ENCODE data around the gene PPP1R7. TPM values are rescaled to one million over a fixed set of nuclear protein-coding genes. Genes with fewer than 3 reads are reported as not detected.

Gene PPP1R7
- total and polyA plus RNA-seq, 9 of the 15 experiments (the other 6 are each of a cell fraction or from before 2014, with no cell fraction given), result 37.5 to 75.0 (median 50.5) TPM

DNA sequence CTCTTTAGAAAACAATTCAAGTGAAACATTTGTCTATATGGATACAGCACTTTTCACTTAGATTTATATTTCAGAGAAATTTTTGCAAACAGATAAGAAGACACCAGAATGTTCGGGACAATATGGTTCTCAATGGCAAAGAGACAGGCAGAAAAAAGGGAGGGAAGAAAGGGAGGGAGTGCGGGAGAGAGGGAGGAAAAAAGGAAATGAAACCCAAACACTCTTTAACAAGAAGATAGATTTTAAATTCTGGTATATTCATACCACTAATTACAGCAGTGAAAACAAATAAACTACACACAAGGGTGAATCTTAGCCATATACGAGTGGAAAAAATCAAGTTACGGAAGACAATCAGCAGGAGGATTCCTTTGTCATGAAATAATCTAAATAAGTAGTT, 4.0 kb upstream of the PPP1R7 start:
- CTCF ChIA-PET (ENCODE audit: low intra/inter-chr PET ratio), result no interaction called here
- TF ChIP-seq, protein P1, sequence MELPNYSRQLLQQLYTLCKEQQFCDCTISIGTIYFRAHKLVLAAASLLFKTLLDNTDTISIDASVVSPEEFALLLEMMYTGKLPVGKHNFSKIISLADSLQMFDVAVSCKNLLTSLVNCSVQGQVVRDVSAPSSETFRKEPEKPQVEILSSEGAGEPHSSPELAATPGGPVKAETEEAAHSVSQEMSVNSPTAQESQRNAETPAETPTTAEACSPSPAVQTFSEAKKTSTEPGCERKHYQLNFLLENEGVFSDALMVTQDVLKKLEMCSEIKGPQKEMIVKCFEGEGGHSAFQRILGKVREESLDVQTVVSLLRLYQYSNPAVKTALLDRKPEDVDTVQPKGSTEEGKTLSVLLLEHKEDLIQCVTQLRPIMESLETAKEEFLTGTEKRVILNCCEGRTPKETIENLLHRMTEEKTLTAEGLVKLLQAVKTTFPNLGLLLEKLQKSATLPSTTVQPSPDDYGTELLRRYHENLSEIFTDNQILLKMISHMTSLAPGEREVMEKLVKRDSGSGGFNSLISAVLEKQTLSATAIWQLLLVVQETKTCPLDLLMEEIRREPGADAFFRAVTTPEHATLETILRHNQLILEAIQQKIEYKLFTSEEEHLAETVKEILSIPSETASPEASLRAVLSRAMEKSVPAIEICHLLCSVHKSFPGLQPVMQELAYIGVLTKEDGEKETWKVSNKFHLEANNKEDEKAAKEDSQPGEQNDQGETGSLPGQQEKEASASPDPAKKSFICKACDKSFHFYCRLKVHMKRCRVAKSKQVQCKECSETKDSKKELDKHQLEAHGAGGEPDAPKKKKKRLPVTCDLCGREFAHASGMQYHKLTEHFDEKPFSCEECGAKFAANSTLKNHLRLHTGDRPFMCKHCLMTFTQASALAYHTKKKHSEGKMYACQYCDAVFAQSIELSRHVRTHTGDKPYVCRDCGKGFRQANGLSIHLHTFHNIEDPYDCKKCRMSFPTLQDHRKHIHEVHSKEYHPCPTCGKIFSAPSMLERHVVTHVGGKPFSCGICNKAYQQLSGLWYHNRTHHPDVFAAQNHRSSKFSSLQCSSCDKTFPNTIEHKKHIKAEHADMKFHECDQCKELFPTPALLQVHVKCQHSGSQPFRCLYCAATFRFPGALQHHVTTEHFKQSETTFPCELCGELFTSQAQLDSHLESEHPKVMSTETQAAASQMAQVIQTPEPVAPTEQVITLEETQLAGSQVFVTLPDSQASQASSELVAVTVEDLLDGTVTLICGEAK (IDR thresholded peaks at IDR 0.05), result no peak
- TF ChIP-seq, protein P1 (CRISPR knock-in tag; IDR thresholded peaks at IDR 0.05), result no peak
- TF ChIP-seq, protein P2, sequence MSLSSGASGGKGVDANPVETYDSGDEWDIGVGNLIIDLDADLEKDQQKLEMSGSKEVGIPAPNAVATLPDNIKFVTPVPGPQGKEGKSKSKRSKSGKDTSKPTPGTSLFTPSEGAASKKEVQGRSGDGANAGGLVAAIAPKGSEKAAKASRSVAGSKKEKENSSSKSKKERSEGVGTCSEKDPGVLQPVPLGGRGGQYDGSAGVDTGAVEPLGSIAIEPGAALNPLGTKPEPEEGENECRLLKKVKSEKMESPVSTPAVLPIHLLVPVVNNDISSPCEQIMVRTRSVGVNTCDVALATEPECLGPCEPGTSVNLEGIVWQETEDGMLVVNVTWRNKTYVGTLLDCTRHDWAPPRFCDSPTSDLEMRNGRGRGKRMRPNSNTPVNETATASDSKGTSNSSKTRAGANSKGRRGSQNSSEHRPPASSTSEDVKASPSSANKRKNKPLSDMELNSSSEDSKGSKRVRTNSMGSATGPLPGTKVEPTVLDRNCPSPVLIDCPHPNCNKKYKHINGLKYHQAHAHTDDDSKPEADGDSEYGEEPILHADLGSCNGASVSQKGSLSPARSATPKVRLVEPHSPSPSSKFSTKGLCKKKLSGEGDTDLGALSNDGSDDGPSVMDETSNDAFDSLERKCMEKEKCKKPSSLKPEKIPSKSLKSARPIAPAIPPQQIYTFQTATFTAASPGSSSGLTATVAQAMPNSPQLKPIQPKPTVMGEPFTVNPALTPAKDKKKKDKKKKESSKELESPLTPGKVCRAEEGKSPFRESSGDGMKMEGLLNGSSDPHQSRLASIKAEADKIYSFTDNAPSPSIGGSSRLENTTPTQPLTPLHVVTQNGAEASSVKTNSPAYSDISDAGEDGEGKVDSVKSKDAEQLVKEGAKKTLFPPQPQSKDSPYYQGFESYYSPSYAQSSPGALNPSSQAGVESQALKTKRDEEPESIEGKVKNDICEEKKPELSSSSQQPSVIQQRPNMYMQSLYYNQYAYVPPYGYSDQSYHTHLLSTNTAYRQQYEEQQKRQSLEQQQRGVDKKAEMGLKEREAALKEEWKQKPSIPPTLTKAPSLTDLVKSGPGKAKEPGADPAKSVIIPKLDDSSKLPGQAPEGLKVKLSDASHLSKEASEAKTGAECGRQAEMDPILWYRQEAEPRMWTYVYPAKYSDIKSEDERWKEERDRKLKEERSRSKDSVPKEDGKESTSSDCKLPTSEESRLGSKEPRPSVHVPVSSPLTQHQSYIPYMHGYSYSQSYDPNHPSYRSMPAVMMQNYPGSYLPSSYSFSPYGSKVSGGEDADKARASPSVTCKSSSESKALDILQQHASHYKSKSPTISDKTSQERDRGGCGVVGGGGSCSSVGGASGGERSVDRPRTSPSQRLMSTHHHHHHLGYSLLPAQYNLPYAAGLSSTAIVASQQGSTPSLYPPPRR (CRISPR knock-in tag; IDR thresholded peaks at IDR 0.05; ENCODE audit: borderline replicate concordance), result no peak
- TF ChIP-seq BRF1 (IDR thresholded peaks at IDR 0.05; ENCODE audit: borderline replicate concordance, extremely low read depth, insufficient read length), result no peak

More for the DNA sequence above, 4.0 kb upstream of the PPP1R7 start:
- 0 out of 3 replicates have a peak, but pooled peaks cover 3% of the 10 kb centered on the region for H3K36me3 ChIP-seq (ENCODE audit: control insufficient read depth, insufficient read depth, low read length)
- H3K9me3 ChIP-seq (replicated peaks; ENCODE audit: control insufficient read depth, insufficient read depth, low read depth, low read length), result no peaks in the 10 kb centered on the region
- H3K4me1 ChIP-seq (replicated peaks in 1 of 2; ENCODE audit: control insufficient read depth in 2 of 2, insufficient read depth in 2 of 2, low read length in 2 of 2), result peaks cover 13 to 24% of the 10 kb centered on the region in 2 experiments; a peak in 4 of 5 replicates
- DNase-seq (ENCODE audit: extremely low read depth in 1 of 4, low spot score in 3 of 4) (no peak), FAIRE-seq (no peak), ATAC-seq (no peak)
- no TSS peak for BruUV-seq (replicated peaks)
- H3K9me1 ChIP-seq (ENCODE audit: control insufficient read depth, insufficient read depth, low read length), result no peaks in the 10 kb centered on the region
- H4K20me1 ChIP-seq (replicated peaks; ENCODE audit: control insufficient read depth, insufficient read depth, low read length), result no peaks in the 10 kb centered on the region
- POLR2A ChIA-PET, result interaction anchor here (0.7 kb wide), 1 partner anchor 63 kb away, joined by 3 read pairs; no protein-coding TSS in a partner anchor
- intact Hi-C loops (cut with micrococcal nuclease) (no loop called here), in situ Hi-C loops (cut with MboI) (no loop called here)
- H3K4me2 ChIP-seq (ENCODE audit: insufficient read depth, low read length), result no peak overlapping the region
- no peak overlapping the region for H3K9ac ChIP-seq (ENCODE audit: insufficient read depth in 1 of 2, low read depth in 2 of 2, low read length in 2 of 2)
- H3K79me2 ChIP-seq (ENCODE audit: control insufficient read depth, insufficient read depth, low read length), result peaks cover 15% of the 10 kb centered on the region
- WGBS (ENCODE audit: insufficient coverage, low coverage, missing lambda C conversion rate), result 62% methylated on average over 2 of the region's 4 CpGs
- H3K27me3 ChIP-seq (ENCODE audit: control insufficient read depth in 2 of 2, insufficient read depth in 2 of 2, low read length in 2 of 2), result no peaks in the 10 kb centered on the region
- H3K4me3 ChIP-seq, result no peak overlapping the region
- no peak overlapping the region for H2AFZ ChIP-seq (ENCODE audit: low read depth, low read length)
- no peak overlapping the region for H3K27ac ChIP-seq (ENCODE audit: extremely low read depth, low read depth, low read length)

All from K562 (cell line).